PFSK-1 (cell line): ENCODE data around the gene EXOSC7.

Experiments
- FOXP2 ChIP-seq: optimal IDR thresholded peaks from 2 replicates; pipeline ENCODE3; 2011; ENCODE audit warnings: borderline replicate concordance, control low read depth, inconsistent platforms; ENCODE audit not compliant: insufficient read depth; ENCODE audit errors: extremely low read length, extremely low read depth
- POLR2AphosphoS5 ChIP-seq: IDR thresholded peaks from 2 replicates; pipeline ENCODE4 v1.6.1; 2012; ENCODE audit warnings: low read depth, mild to moderate bottlenecking, control low read depth, low read length, moderate library complexity
- REST ChIP-seq, 2 experiments: IDR thresholded peaks; 2 replicates each; pipeline versions ENCODE4 v1.6.1 to v1.8.0; 2011 to 2012; ENCODE audit warnings: low read depth in 2 of 2, low read length in 2 of 2, control low read depth in 1 of 2, inconsistent platforms in 1 of 2, mild to moderate bottlenecking in 1 of 2, moderate library complexity in 1 of 2; ENCODE audit not compliant: insufficient read depth in 1 of 2
- SIN3A ChIP-seq: IDR thresholded peaks from 2 replicates; pipeline ENCODE4 v1.6.1; 2012; ENCODE audit warnings: mild to moderate bottlenecking, low read length, moderate library complexity, borderline replicate concordance; ENCODE audit not compliant: insufficient read depth
- TAF1 ChIP-seq: IDR thresholded peaks from 2 replicates; pipeline ENCODE4 v1.6.1; 2012; ENCODE audit warnings: low read length, control low read depth, borderline replicate concordance; ENCODE audit not compliant: insufficient read depth

EXOSC7 gene

DNA sequence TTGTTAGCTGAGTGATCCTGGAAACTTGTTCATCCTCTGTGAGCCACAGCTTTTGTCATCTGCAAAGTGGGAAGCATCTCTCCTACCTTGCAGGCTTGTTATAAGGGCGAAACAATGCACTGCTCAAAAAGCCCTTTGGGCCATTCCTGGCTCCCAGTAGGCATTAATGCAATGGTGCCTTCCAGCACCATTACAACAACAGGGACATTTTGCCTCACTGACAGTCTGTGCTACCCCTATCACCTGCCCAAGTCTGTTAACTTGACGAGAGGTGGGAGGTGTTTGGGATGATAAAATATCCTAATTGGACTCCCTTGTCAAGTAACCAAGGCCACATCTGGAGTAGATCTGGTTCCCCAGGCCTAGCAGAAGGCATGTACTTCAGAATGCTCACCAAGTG is 44.3 kb upstream of the EXOSC7 start:
- TF ChIP-seq SIN3A (no peak), FOXP2 (no peak), POLR2AphosphoS5 (no peak), REST (IDR thresholded peaks at IDR 0.05; ENCODE audit: insufficient read depth in 1 of 2, low read depth in 2 of 2, low read length in 2 of 2) (no peak), TAF1 (no peak)

- TF ChIP-seq SIN3A: no peak
- no peak for TF ChIP-seq TAF1
- TF ChIP-seq FOXP2: no peak
- TF ChIP-seq POLR2AphosphoS5: no peak
- no peak for TF ChIP-seq REST (IDR thresholded peaks at IDR 0.05; ENCODE audit: insufficient read depth in 1 of 2, low read depth in 2 of 2, low read length in 2 of 2)
These were observed 43.8 kb upstream of the EXOSC7 start for GRCh38 chr3:44932271-44932670.

- TF ChIP-seq SIN3A (no peak), FOXP2 (no peak)
These were observed 42.8 kb upstream of the EXOSC7 start for GRCh38 chr3:44932986-44933944.

DNA sequence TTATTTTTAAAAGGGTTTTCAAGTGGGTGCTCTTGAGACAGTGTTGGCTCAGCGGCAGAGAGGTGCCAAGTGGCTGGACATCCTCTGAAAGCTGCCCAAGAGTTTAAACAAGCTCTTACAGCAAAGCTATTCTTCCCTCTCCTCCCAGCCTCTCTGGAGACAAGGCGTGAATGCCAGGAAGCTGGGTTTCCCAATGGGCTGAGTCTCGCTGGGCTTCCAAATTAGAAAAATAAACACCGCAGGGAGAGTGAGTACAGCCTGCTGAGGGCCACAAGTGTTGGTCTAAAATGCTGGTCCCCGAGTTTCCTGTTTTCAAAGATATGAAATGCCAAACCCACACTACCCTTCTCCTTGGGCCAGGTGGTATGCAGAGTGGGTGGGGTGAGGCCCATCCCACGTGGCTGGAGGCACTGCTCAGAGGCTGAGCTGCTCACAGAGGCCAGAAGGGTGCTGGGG is 36.4 kb upstream of the EXOSC7 start:
- TF ChIP-seq FOXP2: no peak
- TF ChIP-seq REST (IDR thresholded peaks at IDR 0.05; ENCODE audit: insufficient read depth in 1 of 2, low read depth in 2 of 2, low read length in 2 of 2): no peak
- no peak for TF ChIP-seq POLR2AphosphoS5
- no peak for TF ChIP-seq TAF1
- no peak for TF ChIP-seq SIN3A

DNA sequence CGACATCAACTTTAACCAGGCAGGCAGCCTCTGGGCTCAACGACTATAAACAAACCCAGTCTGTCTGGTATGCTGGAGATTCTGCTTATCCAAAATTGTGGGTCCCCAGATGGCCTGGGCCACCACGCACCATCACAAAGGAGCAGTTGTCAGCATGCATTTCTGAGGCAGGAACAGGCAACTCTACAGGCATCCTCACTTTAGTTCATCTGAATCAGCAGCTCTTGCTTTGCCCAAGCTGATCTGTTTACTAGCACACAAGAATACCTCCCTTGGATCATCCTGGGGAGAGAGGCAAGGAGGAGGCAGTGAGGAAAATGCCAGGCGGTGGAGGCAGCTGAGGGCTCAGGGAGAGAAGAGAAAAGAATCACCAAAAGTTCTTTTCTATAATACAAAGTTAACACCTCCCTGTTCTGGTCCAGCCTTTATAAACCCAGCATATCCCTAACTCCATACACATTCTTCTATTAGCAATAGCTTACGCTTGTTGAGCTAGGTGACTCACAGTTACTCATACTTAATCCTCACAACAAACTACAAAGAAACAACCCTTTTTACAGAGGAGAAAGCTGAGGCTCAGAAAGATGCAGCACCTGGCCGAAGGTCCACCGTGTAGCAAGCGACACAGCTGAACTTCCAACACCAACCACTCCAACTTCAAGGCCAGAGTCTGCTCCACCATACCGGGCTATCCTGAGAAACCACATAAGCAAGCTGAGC is 33.7 kb upstream of the EXOSC7 start:
- TF ChIP-seq REST (IDR thresholded peaks at IDR 0.05; ENCODE audit: insufficient read depth in 1 of 2, low read depth in 2 of 2, low read length in 2 of 2): no peak
- no peak for TF ChIP-seq SIN3A
- TF ChIP-seq POLR2AphosphoS5: no peak
- no peak for TF ChIP-seq TAF1
- no peak for TF ChIP-seq FOXP2
